ENCODE data around the gene DRGX.

The DRGX gene

DNA sequence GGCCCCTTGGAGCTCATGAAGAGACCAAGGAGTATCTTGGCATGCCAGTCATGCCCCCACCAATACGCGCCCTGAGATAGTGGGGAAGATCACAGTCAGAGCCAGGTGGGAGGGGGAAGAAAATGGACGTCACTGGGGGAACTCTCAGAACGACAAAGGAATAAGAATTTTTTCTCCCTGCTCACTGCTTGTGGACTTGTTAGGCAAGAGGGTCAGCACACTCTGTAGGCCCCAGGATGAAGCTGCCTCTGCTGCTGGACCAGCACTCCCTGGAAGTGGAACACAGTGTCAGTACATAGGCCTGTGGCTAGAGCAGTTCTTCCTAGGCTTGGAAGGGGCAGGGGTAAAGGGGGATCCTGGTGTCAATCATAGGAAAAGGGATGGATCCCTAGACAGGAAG lies 46.5 kb downstream of the DRGX start:
- DNase-seq (ENCODE audit: extremely low read depth in 1 of 2, low read depth in 1 of 2): no peak

GRCh38 chr10:49348593-49348992 lies 47.3 kb downstream of the DRGX start:
- DNase-seq (ENCODE audit: extremely low read depth in 1 of 2, low read depth in 1 of 2): no peak

GRCh38 chr10:49347827-49348226 lies 48.1 kb downstream of the DRGX start:
- no peak for DNase-seq (ENCODE audit: extremely low read depth in 1 of 2, low read depth in 1 of 2)

DNA sequence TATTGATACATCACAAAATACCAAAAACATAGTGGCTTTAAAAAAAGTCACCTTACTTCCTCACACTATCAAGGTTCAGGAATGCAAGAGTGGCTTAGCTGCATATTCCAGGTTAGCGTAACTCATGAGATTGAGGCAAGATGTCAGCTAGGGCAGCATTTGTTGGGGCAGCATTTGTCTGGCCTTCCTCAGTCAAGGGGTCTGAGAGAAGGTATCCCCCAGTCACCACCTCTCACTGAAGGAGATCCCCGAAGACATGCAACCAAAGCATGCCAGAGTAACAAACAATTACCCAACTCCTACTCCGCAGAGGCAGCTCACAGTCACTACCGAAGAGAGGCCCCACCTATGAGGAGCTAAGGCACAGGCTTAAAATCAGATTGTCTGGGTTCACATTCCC lies 48.5 kb downstream of the DRGX start:
- DNase-seq (ENCODE audit: extremely low read depth in 1 of 2, low read depth in 1 of 2): no peak

DNA sequence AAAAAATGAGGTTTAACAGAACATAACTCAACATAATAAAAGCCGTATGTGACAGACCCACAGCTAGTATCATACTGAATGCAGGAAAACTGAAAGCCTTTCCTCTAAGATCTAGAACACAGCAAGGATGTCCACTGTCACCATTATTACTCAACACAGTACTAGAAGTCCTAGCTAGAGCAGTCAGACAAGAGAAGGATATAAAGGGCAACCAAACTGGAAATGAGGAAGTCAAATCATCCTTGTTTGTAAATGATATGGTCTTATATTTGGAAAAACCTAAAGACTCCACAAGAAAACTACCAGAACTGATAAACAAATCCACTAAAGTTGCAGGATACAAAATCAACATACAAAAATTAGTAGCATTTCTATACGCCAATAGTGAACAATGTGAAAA lies 51.0 kb downstream of the DRGX start:
- no peak for DNase-seq (ENCODE audit: extremely low read depth in 1 of 2, low read depth in 1 of 2)

DNA sequence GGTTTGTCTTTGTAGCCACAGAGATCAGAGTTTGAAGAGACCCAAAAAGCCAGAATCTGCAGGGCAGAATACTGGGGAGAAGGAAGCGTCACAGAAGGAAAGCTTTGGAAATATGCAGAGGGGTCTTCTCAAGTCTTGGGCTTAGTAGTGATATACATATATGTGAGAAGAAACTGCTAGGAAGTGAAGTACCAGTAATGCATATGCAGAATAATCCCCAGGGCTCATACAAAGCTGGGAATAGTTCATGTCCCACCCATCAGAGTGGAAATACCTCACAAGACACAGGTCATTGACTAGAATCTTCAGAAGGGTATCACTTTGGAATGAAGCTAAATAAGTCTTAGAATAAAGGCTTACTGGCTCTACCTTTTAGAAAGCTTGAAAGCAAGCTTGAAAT lies 57.3 kb downstream of the DRGX start:
- DNase-seq (ENCODE audit: extremely low read depth in 1 of 2, low read depth in 1 of 2): no peak

DNA sequence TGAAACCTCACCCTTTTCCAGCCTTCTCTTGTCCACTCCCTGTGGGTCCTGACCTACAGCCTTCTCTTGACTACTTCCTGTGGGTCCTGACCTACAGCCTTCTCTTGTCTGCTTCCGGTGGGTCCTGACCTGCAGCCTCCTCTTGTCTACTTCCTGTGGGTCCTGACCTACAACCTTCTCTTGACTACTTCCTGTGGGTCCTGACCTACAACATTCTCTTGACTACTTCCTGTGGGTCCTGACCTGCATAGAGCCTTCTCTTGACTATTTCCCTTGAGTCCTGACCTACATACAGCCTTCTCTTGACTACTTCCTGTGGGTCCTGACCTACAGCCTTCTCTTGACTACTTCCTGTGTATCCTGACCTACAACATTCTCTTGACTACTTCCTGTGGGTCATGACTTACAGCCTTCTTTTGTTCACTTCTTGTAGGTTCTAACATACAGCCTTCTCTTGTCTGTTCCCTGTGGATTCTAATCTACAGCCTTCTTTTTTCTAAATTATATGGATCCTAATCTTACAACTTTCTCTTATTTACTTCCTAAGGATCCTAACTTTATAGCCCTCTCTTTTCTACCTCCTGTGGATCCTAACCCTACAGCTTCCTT lies 60.4 kb downstream of the DRGX start:
- no peak for DNase-seq (ENCODE audit: extremely low read depth in 1 of 2, low read depth in 1 of 2)

GRCh38 chr10:49334964-49335363 lies 60.9 kb downstream of the DRGX start:
- no peak for DNase-seq (ENCODE audit: extremely low read depth in 1 of 2, low read depth in 1 of 2)

- DNase-seq (ENCODE audit: extremely low read depth in 1 of 2, low read depth in 1 of 2): no peak
Measured at GRCh38 chr10:49333192-49333591, 62.7 kb downstream of the DRGX start.

GRCh38 chr10:49332768-49333167 lies 63.1 kb downstream of the DRGX start:
- no peak for DNase-seq (ENCODE audit: extremely low read depth in 1 of 2, low read depth in 1 of 2)

DNA sequence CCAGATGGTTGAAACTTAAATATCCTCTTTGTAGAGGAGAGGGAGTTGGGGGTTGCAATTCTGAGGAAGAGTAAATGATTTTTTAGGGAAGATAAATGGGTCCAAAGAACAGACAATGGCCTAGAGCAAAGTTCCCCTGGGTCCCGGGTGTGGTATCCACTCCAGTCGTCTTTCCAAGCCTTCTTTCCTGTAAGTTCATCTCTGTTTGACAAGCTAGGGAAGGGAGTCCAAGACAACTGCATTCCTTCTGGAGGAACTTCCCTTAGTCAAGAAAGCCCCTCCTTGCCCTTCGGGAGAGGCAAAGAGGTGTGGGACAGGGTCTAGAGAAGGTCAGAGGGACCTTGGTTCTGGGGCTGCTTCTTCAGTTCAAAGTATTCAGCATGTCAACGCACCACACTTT lies 63.6 kb downstream of the DRGX start:
- DNase-seq (ENCODE audit: extremely low read depth in 1 of 2, low read depth in 1 of 2): no peak

DNA sequence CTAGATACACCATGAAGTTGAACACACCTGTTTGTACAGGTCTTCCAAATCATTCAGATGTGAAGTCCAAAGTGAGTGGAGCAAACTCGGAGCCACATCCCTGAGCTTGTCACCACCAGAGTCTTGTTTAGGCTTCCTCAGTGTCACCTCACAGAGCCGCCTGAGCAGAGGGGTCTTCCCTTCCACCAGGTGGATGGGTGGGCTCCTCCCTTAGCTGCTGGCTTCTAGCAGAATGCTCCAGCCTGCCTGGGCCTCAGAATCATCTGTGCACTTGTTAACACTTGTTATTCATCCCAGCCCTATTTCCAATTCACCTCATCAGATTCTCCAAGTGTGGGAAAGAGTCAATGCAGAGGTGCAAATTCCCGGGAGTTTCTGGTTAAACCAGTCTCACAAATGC lies 64.5 kb downstream of the DRGX start:
- DNase-seq (ENCODE audit: extremely low read depth in 1 of 2, low read depth in 1 of 2): no peak

- DNase-seq (ENCODE audit: extremely low read depth in 1 of 2, low read depth in 1 of 2): no peak
Measured at GRCh38 chr10:49330127-49330665, 65.7 kb downstream of the DRGX start.

DNA sequence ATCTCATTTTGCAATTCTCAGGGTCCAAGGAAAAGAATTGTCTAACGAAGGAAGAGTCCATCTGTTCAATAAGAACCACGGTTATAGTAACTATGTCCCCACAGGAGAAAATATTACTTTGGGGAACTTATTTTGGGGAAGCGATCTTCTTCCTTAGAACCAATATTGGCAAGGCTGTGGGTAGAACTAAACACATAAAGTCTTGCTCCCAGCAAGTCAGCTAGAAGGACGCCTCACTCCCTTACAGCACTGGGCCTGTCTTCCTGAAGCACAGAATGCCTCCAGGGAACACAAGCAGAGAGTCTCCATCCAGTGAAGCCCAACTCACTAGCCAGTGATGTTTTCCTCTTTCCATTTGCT lies 66.8 kb downstream of the DRGX start:
- DNase-seq (ENCODE audit: extremely low read depth in 1 of 2, low read depth in 1 of 2): no peak

- no peak for DNase-seq (ENCODE audit: extremely low read depth in 1 of 2, low read depth in 1 of 2)
Measured at GRCh38 chr10:49328401-49329145, 67.3 kb downstream of the DRGX start.

DNA sequence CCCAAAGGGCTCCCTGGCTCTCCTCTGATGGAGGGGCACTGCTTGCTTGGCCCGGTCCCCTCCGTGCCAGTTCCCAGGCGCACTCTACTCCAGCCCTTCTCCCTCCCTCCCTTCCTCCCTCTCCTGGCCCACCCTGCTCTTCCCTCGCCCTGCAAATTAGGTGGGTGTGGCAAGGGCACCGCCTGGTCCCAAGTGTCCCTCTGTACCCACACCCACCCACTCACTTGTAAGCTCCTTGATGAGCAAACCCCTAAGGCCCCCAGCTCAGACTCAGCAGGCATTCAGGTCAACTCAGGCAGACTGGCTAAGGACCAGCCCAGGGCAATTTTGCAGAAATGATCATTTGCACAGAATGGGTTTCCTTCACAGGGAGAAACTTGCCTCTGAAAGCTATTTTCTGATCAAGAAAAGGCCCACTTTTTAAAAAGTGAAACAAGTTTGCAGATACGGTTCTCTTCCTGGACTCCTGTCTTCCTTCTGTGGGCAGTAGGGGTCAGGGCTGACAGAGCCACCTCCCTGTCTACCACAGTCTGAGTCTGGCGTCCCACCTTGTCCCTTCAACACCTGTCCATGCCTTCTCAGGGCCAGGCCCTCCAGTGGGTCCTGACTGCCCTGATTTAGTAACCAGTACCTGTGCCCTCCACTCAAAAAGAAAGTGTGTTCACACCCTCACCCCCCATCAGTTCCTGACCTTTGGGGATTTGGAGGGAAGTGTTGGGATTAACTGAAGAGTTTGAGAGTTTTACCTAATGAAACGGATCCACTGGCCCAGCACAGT lies 68.7 kb downstream of the DRGX start:
- DNase-seq (ENCODE audit: extremely low read depth in 1 of 2, low read depth in 1 of 2): no peak

GRCh38 chr10:49325916-49326783 lies 69.7 kb downstream of the DRGX start:
- DNase-seq (ENCODE audit: extremely low read depth in 1 of 2, low read depth in 1 of 2): no peak

DNA sequence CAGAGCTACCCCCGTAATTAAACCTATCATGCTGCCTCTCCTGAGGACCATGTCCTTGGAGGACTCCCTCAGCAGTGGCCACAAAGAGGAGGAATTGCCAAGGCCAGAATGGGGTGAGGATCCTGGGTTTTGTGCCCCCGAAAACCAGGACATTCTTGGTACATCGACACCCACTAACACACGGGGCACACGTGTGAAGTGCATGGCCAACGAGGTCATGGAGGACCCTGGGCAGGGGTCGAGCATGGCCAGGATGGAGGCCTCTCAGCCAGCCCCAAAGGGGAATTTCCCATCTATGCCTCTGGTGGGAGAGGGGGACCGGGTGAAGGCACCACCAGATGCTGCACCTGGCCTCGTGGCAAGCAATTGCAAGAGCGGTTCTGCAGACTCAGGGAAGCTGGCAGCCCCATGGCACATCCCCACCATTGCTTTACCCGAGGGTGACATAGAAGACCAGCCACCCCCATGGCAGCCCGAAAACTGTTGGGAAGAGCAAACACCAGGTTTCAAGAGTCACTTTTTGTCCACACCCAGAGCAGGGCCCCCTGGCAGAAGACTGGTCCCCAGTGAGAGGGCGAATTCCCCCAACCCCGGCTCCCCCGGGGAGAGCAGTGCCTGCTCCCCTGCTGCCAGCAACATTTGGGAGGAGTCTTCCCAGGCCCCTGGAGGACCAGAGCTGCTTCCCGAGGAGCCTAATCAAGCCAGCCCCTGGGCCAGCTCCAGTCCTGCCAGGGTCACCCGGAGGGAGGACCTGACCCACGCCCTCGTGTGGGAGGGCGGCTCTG lies 70.6 kb downstream of the DRGX start:
- DNase-seq (ENCODE audit: extremely low read depth in 1 of 2, low read depth in 1 of 2): no peak

DNA sequence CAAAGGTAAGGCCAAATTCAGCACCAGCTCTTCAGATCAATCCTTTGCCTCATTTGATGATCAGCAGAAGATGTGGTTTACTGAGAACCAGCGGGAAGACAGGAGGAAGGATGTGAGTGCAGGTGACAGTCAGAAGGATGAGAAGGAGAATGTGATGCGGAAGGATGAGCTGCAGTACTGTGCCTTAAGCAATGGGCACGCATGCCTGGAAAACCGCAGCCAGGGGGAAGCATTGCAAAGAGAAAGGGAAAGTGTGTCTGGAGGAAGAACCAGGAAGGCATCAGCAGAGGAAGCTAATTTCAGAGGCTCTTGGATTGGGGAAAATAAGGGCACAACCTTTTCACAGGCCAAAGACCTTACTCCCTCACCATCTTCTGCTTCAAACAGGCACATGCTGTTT lies 71.2 kb downstream of the DRGX start:
- DNase-seq (ENCODE audit: extremely low read depth in 1 of 2, low read depth in 1 of 2): no peak

DNA sequence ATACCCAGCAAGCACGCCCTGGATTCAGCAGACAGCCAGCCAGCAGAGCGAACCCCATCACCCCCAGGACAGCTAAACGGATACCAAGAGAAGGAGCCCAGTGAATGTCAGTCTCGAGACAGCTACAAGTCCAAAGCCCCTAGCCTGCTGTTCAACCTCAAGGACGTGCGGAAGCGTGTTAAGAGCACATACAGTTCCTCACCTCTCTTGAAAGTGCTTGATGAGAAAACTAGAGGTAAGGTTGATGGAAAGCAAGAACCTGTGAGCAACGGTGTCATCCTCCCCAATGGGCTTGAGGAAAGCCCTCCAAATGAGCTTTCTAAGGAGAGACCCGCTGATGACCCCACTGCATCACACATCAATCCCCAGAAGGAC lies 72.0 kb downstream of the DRGX start:
- no peak for DNase-seq (ENCODE audit: extremely low read depth in 1 of 2, low read depth in 1 of 2)
